HepG2 (cell line): ENCODE measurements around the gene ARHGAP20. TPM values are rescaled to one million over a fixed set of nuclear protein-coding genes. Genes with fewer than 3 reads are reported as not detected.

ENCODE experiments used
- ATAC-seq: fragments of 200-7000 bp; cut with Tn5 transposase; 3 replicates; pipeline ENCODE4 v1.9.1; 2020; ENCODE audit warnings: mild to moderate bottlenecking, moderate library complexity
- BruUV-seq: library from RNA; stranded (reverse); fragments of 400-500 nt; replicated peaks from 2 replicates; lab custom pipeline; 2021; lab: Mats Ljungman, UMichigan
- CTCF ChIA-PET: fragments of 300-600 bp; formaldehyde crosslinking; extraction: SDS; loops from one replicate; lab custom pipeline; 2021; ENCODE audit warnings: low total read pairs, inconsistent platforms, low intra/inter-chr PET ratio; lab: Yijun Ruan, JAX
- POLR2A ChIA-PET: fragments of 350-600 bp; sonication (Branson Sonifier 250); formaldehyde crosslinking; loops from one replicate; lab custom pipeline; 2020; ENCODE audit warnings: antibody characterized with exemption, inconsistent platforms; lab: Yijun Ruan, JAX
- DNase-seq: peaks from one replicate; pipeline ENCODE4 v3.0.0-alpha.2; 2015; ENCODE audit warnings: low spot score
- FAIRE-seq: peaks from 3 replicates; lab custom pipeline; 2011; peaks lifted over from hg19 to GRCh38; lab: Jason Lieb, UNC
- H2AFZ ChIP-seq: one replicate; pipeline ENCODE4 v1.6.1; 2011; ENCODE audit warnings: low read length, inconsistent platforms
- H3K27ac ChIP-seq: fragments of 300-600 bp; 3 replicates; pipeline ENCODE4 v1.8.0; 2011; ENCODE audit warnings: mixed run types, mild to moderate bottlenecking, mixed read lengths, low read length, inconsistent platforms; ENCODE audit not compliant: insufficient read depth; ENCODE audit errors: extremely low read length
- H3K27me3 ChIP-seq, 2 experiments: fragments of 200-600 bp in 1 of 2; 2 replicates in 1 of 2; 3 replicates in 1 of 2; pipeline versions ENCODE4 v1.6.0 to v1.8.0; 2011; ENCODE audit warnings: low read length in 2 of 2, mild to moderate bottlenecking in 2 of 2, moderate library complexity in 2 of 2, inconsistent platforms in 1 of 2; ENCODE audit not compliant: insufficient read depth in 2 of 2, control insufficient read depth in 1 of 2
- H3K36me3 ChIP-seq, 2 experiments: fragments of 200-600 bp in 1 of 2; replicated peaks in 1 of 2; 2 replicates in 1 of 2; 3 replicates in 1 of 2; pipeline versions ENCODE4 v1.5.1 to v1.8.0; 2011; ENCODE audit warnings: low read length in 2 of 2, inconsistent platforms in 1 of 2; ENCODE audit not compliant: insufficient read depth in 2 of 2, control insufficient read depth in 1 of 2
- H3K4me1 ChIP-seq: 2 replicates; pipeline ENCODE4 v1.5.1; 2012; ENCODE audit warnings: low read length, inconsistent platforms; ENCODE audit not compliant: insufficient read depth
- H3K4me2 ChIP-seq: 2 replicates; pipeline ENCODE4 v1.6.0; 2011; ENCODE audit warnings: low read depth, low read length, inconsistent platforms
- H3K4me3 ChIP-seq, 3 experiments: fragments of 200-600 bp in 1 of 3; sonication (generic), shearing (Covaris generic) in 1 of 3; replicated peaks in 1 of 3; 2 replicates each; pipeline ENCODE4 v1.5.1; 2011 to 2016; ENCODE audit warnings: low read length in 3 of 3, inconsistent platforms in 2 of 3, low read depth in 2 of 3, mild to moderate bottlenecking in 2 of 3, control low read depth in 1 of 3, mixed read lengths in 1 of 3; ENCODE audit not compliant: insufficient read depth in 1 of 3
- H3K79me2 ChIP-seq: one replicate; pipeline ENCODE4 v1.6.1; 2011; ENCODE audit warnings: low read length, inconsistent platforms; ENCODE audit not compliant: insufficient read depth
- H3K9ac ChIP-seq: 2 replicates; pipeline ENCODE4 v1.6.0; 2011; ENCODE audit warnings: mild to moderate bottlenecking, low read depth, low read length, inconsistent platforms; ENCODE audit not compliant: insufficient read depth
- H3K9me3 ChIP-seq: 2 replicates; pipeline ENCODE4 v1.5.1; 2012; ENCODE audit warnings: mild to moderate bottlenecking, low read length
- H4K20me1 ChIP-seq: 2 replicates; pipeline ENCODE4 v1.6.0; 2011; ENCODE audit warnings: inconsistent platforms, mild to moderate bottlenecking, low read length, moderate library complexity; ENCODE audit not compliant: insufficient read depth
- CHCHD3 ChIP-seq: sonication (generic); formaldehyde crosslinking; IDR thresholded peaks from 2 replicates; pipeline ENCODE4 v1.8.0; 2022; ENCODE audit warnings: mild to moderate bottlenecking, missing genetic modification reagents, moderate library complexity
- HOXA3 ChIP-seq: sonication (generic); formaldehyde crosslinking; IDR thresholded peaks from 2 replicates; pipeline ENCODE4 v1.5.0; 2020; ENCODE audit warnings: missing genetic modification reagents
- JUN ChIP-seq: sonication (generic); formaldehyde crosslinking; IDR thresholded peaks from 2 replicates; pipeline ENCODE4 v1.4.0; 2020; ENCODE audit warnings: mild to moderate bottlenecking, missing genetic modification reagents
- KDM6A ChIP-seq: IDR thresholded peaks from 2 replicates; pipeline ENCODE4 v1.6.1; 2016; ENCODE audit warnings: low read depth
- PAXIP1 ChIP-seq: sonication (generic); formaldehyde crosslinking; conservative IDR thresholded peaks from 2 replicates; pipeline ENCODE4 v1.4.0; 2020; ENCODE audit warnings: mild to moderate bottlenecking, missing genetic modification reagents, moderate library complexity
- RAD51 ChIP-seq: fragments of 450-650 bp; IDR thresholded peaks from 2 replicates; pipeline ENCODE4 v1.6.1; 2016; ENCODE audit warnings: borderline replicate concordance
- TAF15 ChIP-seq: fragments of 200-400 bp; formaldehyde crosslinking; IDR thresholded peaks from one replicate; pipeline ENCODE4 v1.6.1; 2018; ENCODE audit warnings: mild to moderate bottlenecking, low read depth, low read length; ENCODE audit not compliant: poor library complexity, severe bottlenecking
- THAP8 ChIP-seq: sonication (generic); formaldehyde crosslinking; IDR thresholded peaks from 2 replicates; pipeline ENCODE4 v1.5.1; 2020; ENCODE audit warnings: missing genetic modification reagents, mild to moderate bottlenecking, borderline replicate concordance
- ZC3H13 ChIP-seq: sonication (generic); formaldehyde crosslinking; IDR thresholded peaks from 2 replicates; pipeline ENCODE4 v1.8.1; 2023; ENCODE audit warnings: mild to moderate bottlenecking, missing genetic modification reagents, moderate library complexity
- ZNF598 ChIP-seq: sonication (generic); formaldehyde crosslinking; IDR thresholded peaks from 2 replicates; pipeline ENCODE4 v1.5.1; 2020; ENCODE audit warnings: mild to moderate bottlenecking, missing genetic modification reagents, borderline replicate concordance
- ZNF652 ChIP-seq: IDR thresholded peaks from 2 replicates; pipeline ENCODE4 v1.6.1; 2016; ENCODE audit warnings: low read depth, borderline replicate concordance
- ZNF749 ChIP-seq: sonication (generic); formaldehyde crosslinking; IDR thresholded peaks from 2 replicates; pipeline ENCODE4 v1.8.0; 2022; ENCODE audit warnings: mild to moderate bottlenecking, missing genetic modification reagents, moderate library complexity, borderline replicate concordance
- ZNF83 ChIP-seq: sonication (generic); formaldehyde crosslinking; IDR thresholded peaks from 2 replicates; pipeline ENCODE4 v1.4.0; 2020; ENCODE audit warnings: missing genetic modification reagents, mild to moderate bottlenecking, borderline replicate concordance
- ZSCAN9 ChIP-seq: IDR thresholded peaks from 2 replicates; pipeline ENCODE4 v1.6.1; 2016; ENCODE audit warnings: borderline replicate concordance
- WGBS: methylation state at CpG from one replicate; pipeline ENCODE4 v1.1.6; 2017; ENCODE audit warnings: low lambda C conversion rate; 5-methylcytosine and 5-hydroxymethylcytosine counted together
- in situ Hi-C: cut with HindIII; loops from 2 replicates; pipeline ENCODE4 v1.10.0; 2017; ENCODE audit warnings: low pct_unique_long_range_greater_than_20kb; ENCODE audit not compliant: extremely low pct_ligation_motif_present
- intact Hi-C: fragments of 100-400 bp; cut with micrococcal nuclease; formaldehyde crosslinking; loops from one replicate; pipeline ENCODE4 v1.10.0; 2022; ENCODE audit not compliant: unreplicated experiment
- polyA plus RNA-seq, 8 experiments: library from polyadenylated mRNA; depleted of rRNA in 3 of 8; stranded (reverse) in 7 of 8; unstranded in 1 of 8; fragments of >200 nt; fragmentation: Illumina TruSeq in 4 of 8; extraction: Trizol in 4 of 8; gene quantifications; 2 replicates each; pipeline versions ENCODE4 v1.2.1 to v1.2.3, GENCODE V29; 2011 to 2016; ENCODE audit warnings: low read depth in 4 of 8, missing spikeins in 1 of 8, mixed read lengths in 1 of 8; ENCODE audit not compliant: insufficient read depth in 1 of 8
- total RNA-seq, 5 experiments: library from RNA; depleted of rRNA; stranded (reverse); fragments of >200 nt; fragmentation: Illumina TruSeq; extraction: Trizol; gene quantifications; 2 replicates each; pipeline ENCODE4 v1.2.3, GENCODE V29; 2016; ENCODE audit warnings: low read depth in 1 of 5
- TF ChIP-seq, protein P1 (sequence below): sonication (generic); formaldehyde crosslinking; IDR thresholded peaks from 2 replicates; pipeline ENCODE4 v1.8.1; 2023; ENCODE audit warnings: mild to moderate bottlenecking, missing genetic modification reagents, borderline replicate concordance
- TF ChIP-seq, protein P2 (sequence below): sonication (generic); formaldehyde crosslinking; IDR thresholded peaks from 2 replicates; pipeline ENCODE4 v1.8.0; 2023; ENCODE audit warnings: mild to moderate bottlenecking, missing genetic modification reagents
- TF ChIP-seq, protein P3 (sequence below): sonication (generic); formaldehyde crosslinking; IDR thresholded peaks from 2 replicates; pipeline ENCODE4 v1.8.1; 2023; ENCODE audit warnings: mild to moderate bottlenecking, missing genetic modification reagents
- TF ChIP-seq, protein P4 (sequence below): sonication (generic); formaldehyde crosslinking; IDR thresholded peaks from 2 replicates; pipeline ENCODE4 v1.4.0; 2020; ENCODE audit warnings: missing genetic modification reagents, mild to moderate bottlenecking, borderline replicate concordance

ARHGAP20 gene
- total and polyA plus RNA-seq, 2 of the 13 experiments (the other 11 are each of a cell fraction or from before 2014, with no cell fraction given): not detected

GRCh38 chr11:110734790-110735189 is 22.6 kb upstream of the ARHGAP20 start:
- Histone ChIP-seq H3K9ac (no peak overlapping the region), H3K27me3 (no peaks in the 10 kb centered on the region), H3K27ac (no peak overlapping the region), H3K4me1 (no peaks in the 10 kb centered on the region), H3K9me3 (no peaks in the 10 kb centered on the region), H3K4me2 (no peak overlapping the region), H3K4me3 (no peak overlapping the region), H3K79me2 (no peaks in the 10 kb centered on the region), H2AFZ (no peak overlapping the region), H3K36me3 (no peaks in the 10 kb centered on the region), H4K20me1 (no peaks in the 10 kb centered on the region)
- in situ Hi-C loops (no loop called here), intact Hi-C loops (no loop called here)
- POLR2A ChIA-PET: no interaction called here
- ATAC-seq (no peak), DNase-seq (no peak), FAIRE-seq (no peak)
- TF ChIP-seq THAP8 (no peak), ZNF83 (CRISPR knock-in tag) (no peak), HOXA3 (CRISPR knock-in tag) (no peak), CHCHD3 (CRISPR knock-in tag) (no peak), ZNF598 (CRISPR knock-in tag) (no peak), PAXIP1 (CRISPR knock-in tag) (no peak), ZNF749 (CRISPR knock-in tag) (no peak), ZNF652 (CRISPR knock-in tag) (no peak), KDM6A (CRISPR knock-in tag) (no peak), TAF15 (no peak), ZC3H13 (CRISPR knock-in tag) (no peak), JUN (CRISPR knock-in tag) (no peak), ZSCAN9 (no peak), RAD51 (no peak)
- TF ChIP-seq, protein P1, sequence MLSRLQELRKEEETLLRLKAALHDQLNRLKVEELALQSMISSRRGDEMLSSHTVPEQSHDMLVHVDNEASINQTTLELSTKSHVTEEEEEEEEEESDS (CRISPR knock-in tag): no peak
- TF ChIP-seq, protein P2, sequence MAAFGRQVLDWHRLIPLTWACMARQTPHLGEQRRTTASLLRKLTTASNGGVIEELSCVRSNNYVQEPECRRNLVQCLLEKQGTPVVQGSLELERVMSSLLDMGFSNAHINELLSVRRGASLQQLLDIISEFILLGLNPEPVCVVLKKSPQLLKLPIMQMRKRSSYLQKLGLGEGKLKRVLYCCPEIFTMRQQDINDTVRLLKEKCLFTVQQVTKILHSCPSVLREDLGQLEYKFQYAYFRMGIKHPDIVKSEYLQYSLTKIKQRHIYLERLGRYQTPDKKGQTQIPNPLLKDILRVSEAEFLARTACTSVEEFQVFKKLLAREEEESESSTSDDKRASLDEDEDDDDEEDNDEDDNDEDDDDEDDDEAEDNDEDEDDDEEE (CRISPR knock-in tag): no peak
- TF ChIP-seq, protein P3, sequence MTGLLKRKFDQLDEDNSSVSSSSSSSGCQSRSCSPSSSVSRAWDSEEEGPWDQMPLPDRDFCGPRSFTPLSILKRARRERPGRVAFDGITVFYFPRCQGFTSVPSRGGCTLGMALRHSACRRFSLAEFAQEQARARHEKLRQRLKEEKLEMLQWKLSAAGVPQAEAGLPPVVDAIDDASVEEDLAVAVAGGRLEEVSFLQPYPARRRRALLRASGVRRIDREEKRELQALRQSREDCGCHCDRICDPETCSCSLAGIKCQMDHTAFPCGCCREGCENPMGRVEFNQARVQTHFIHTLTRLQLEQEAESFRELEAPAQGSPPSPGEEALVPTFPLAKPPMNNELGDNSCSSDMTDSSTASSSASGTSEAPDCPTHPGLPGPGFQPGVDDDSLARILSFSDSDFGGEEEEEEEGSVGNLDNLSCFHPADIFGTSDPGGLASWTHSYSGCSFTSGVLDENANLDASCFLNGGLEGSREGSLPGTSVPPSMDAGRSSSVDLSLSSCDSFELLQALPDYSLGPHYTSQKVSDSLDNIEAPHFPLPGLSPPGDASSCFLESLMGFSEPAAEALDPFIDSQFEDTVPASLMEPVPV (CRISPR knock-in tag): no peak
- TF ChIP-seq, protein P4, sequence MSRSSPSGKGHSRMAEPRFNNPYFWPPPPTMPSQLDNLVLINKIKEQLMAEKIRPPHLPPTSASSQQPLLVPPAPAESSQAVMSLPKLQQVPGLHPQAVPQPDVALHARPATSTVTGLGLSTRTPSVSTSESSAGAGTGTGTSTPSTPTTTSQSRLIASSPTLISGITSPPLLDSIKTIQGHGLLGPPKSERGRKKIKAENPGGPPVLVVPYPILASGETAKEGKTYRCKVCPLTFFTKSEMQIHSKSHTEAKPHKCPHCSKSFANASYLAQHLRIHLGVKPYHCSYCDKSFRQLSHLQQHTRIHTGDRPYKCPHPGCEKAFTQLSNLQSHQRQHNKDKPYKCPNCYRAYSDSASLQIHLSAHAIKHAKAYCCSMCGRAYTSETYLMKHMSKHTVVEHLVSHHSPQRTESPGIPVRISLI (CRISPR knock-in tag): no peak
- 2% methylated on average over 2 of the region's 2 CpGs for WGBS
- CTCF ChIA-PET: no interaction called here
- no TSS peak for BruUV-seq
